Non-pigmented ciliary epithelial cell (primary cell): ENCODE data around the gene SLCO2A1.
A peak's percentile ranks its signal among the peaks of the same experiment; 100 is the strongest.

Experiments
- DNase-seq: peaks from one replicate; pipeline ENCODE4 v3.0.0-alpha.2; 2010; ENCODE audit warnings: low read depth

The SLCO2A1 gene

GRCh38 chr3:133933097-133934024 lies 96.4 kb downstream of the SLCO2A1 start:
- DNase-seq: no peak

- no peak for DNase-seq
Measured at GRCh38 chr3:133932009-133932408, 97.7 kb downstream of the SLCO2A1 start.

GRCh38 chr3:133931084-133931483 lies 98.6 kb downstream of the SLCO2A1 start:
- DNase-seq: no peak

- DNase-seq: no peak
Measured at GRCh38 chr3:133930341-133930933, 99.3 kb downstream of the SLCO2A1 start.

- DNase-seq: no peak
Measured at GRCh38 chr3:133928903-133929607, 100.7 kb downstream of the SLCO2A1 start.

GRCh38 chr3:133928136-133928893 lies 101.4 kb downstream of the SLCO2A1 start:
- no peak for DNase-seq

GRCh38 chr3:133927540-133928066 lies 102.1 kb downstream of the SLCO2A1 start:
- no peak for DNase-seq

- no peak for DNase-seq
Measured at GRCh38 chr3:133926736-133927539, 102.8 kb downstream of the SLCO2A1 start.

- DNase-seq: no peak
Measured at GRCh38 chr3:133925960-133926735, 103.6 kb downstream of the SLCO2A1 start.

GRCh38 chr3:133924041-133924440 lies 105.7 kb downstream of the SLCO2A1 start:
- DNase-seq: no peak

GRCh38 chr3:133921592-133921991 lies 108.1 kb downstream of the SLCO2A1 start:
- DNase-seq: no peak

GRCh38 chr3:133917144-133917543 lies 112.6 kb downstream of the SLCO2A1 start:
- DNase-seq: no peak

- DNase-seq: peak; percentile 23
Measured at GRCh38 chr3:133915685-133916658, 113.8 kb downstream of the SLCO2A1 start.

- no peak for DNase-seq
Measured at GRCh38 chr3:133914839-133915600, 114.7 kb downstream of the SLCO2A1 start.

GRCh38 chr3:133910422-133910821 lies 119.3 kb downstream of the SLCO2A1 start:
- no peak for DNase-seq

GRCh38 chr3:133905376-133905775 lies 124.3 kb downstream of the SLCO2A1 start:
- no peak for DNase-seq

GRCh38 chr3:133901847-133902246 lies 127.9 kb downstream of the SLCO2A1 start:
- DNase-seq: no peak

GRCh38 chr3:133901083-133901482 lies 128.6 kb downstream of the SLCO2A1 start:
- no peak for DNase-seq
